Measurements from ENCODE around the gene BCAR1. TPM values are rescaled to one million over a fixed set of nuclear protein-coding genes. Genes with fewer than 3 reads are reported as not detected.

The BCAR1 gene
- total RNA-seq, 1 experiment from 2014 or later = 58.6 TPM

DNA sequence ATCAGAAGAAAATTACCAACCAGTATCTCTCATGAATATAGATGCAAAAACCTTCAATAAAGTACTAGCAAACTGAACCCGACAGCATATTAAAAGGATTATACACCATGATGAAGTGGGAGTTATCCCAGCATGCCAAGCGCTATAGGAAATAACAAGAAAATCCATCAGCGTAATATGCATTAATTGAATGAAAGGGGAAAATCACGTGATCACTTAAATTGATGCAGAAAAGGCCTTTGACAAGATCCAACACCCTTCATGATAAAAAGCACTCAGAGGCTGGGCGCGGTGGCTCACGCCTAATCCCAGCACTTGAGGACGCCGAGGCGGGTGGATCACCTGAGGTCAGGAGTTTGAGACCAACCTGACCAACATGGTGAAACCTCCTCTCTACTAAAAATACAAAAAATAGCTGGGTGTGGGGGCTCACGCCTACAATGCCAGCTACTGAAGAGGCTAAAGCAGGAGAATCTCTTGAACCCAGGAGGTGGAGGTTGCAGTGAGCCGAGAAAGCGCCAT is 49.3 kb downstream of the BCAR1 start:
- intact Hi-C loops (cut with micrococcal nuclease) = loop anchor here (5.0 to 10.0 kb wide), 2 partner anchors 205 to 423 kb away; partner anchors contain the start of genes ADAT1 and ZNRF1
- no TSS peak for BruUV-seq (replicated peaks)
- TF ChIP-seq, protein P1, sequence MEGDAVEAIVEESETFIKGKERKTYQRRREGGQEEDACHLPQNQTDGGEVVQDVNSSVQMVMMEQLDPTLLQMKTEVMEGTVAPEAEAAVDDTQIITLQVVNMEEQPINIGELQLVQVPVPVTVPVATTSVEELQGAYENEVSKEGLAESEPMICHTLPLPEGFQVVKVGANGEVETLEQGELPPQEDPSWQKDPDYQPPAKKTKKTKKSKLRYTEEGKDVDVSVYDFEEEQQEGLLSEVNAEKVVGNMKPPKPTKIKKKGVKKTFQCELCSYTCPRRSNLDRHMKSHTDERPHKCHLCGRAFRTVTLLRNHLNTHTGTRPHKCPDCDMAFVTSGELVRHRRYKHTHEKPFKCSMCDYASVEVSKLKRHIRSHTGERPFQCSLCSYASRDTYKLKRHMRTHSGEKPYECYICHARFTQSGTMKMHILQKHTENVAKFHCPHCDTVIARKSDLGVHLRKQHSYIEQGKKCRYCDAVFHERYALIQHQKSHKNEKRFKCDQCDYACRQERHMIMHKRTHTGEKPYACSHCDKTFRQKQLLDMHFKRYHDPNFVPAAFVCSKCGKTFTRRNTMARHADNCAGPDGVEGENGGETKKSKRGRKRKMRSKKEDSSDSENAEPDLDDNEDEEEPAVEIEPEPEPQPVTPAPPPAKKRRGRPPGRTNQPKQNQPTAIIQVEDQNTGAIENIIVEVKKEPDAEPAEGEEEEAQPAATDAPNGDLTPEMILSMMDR (IDR thresholded peaks at IDR 0.05; ENCODE audit: unreplicated experiment) = no peak
- ChIA-PET CTCF (interaction anchor here (0.6 to 2.0 kb wide), 6 partner anchors 17 to 390 kb away, joined by 3 to 5 read pairs (median 4); no protein-coding TSS in a partner anchor), POLR2A (interaction anchor here (0.7 kb wide), 2 partner anchors 19 to 350 kb away, joined by 3 read pairs; no protein-coding TSS in a partner anchor)
- H3K9me3 Mint-ChIP-seq (ENCODE audit: unreplicated experiment) = no peaks in the 10 kb centered on the region
- H3K27me3 Mint-ChIP-seq (ENCODE audit: insufficient read depth, unreplicated experiment) = peaks cover 11% of the 10 kb centered on the region
- H3K4me3 Mint-ChIP-seq (ENCODE audit: unreplicated experiment) = no peak overlapping the region
- no peak overlapping the region for H3K27ac Mint-ChIP-seq (ENCODE audit: low read depth, unreplicated experiment)
- no peak for DNase-seq (ENCODE audit: unreplicated experiment)
- H3K4me1 Mint-ChIP-seq (ENCODE audit: insufficient read depth, unreplicated experiment) = no peaks in the 10 kb centered on the region
- H3K36me3 Mint-ChIP-seq (ENCODE audit: insufficient read depth, unreplicated experiment) = no peaks in the 10 kb centered on the region

GRCh38 chr16:75198135-75198600 is 53.3 kb downstream of the BCAR1 start:
- no peaks in the 10 kb centered on the region for H3K9me3 Mint-ChIP-seq (ENCODE audit: unreplicated experiment)

GRCh38 chr16:75197522-75198134 is 53.8 kb downstream of the BCAR1 start:
- POLR2A ChIA-PET = interaction anchor here (2.2 kb wide), 1 partner anchor 53 kb away, joined by 7 read pairs; no protein-coding TSS in a partner anchor
- no TSS peak for BruUV-seq (replicated peaks)
- intact Hi-C loops (cut with micrococcal nuclease) = no loop called here

More at GRCh38 chr16:75198135-75198600, 53.3 kb downstream of the BCAR1 start:
- Mint-ChIP-seq H3K4me3 (ENCODE audit: unreplicated experiment) (no peak overlapping the region), H3K27ac (ENCODE audit: low read depth, unreplicated experiment) (no peak overlapping the region), H3K27me3 (ENCODE audit: insufficient read depth, unreplicated experiment) (peaks cover 23% of the 10 kb centered on the region), H3K36me3 (ENCODE audit: insufficient read depth, unreplicated experiment) (no peaks in the 10 kb centered on the region), H3K4me1 (ENCODE audit: insufficient read depth, unreplicated experiment) (no peaks in the 10 kb centered on the region)
- no peak for DNase-seq (ENCODE audit: unreplicated experiment)
- BruUV-seq (replicated peaks) = no TSS peak
- ChIA-PET POLR2A (interaction anchor here (2.2 kb wide), 1 partner anchor 52 kb away, joined by 7 read pairs; no protein-coding TSS in a partner anchor), CTCF (interaction anchor here (0.6 to 6.2 kb wide), 19 partner anchors 18 to 568 kb away, joined by 3 to 117 read pairs (median 9); partner anchors contain the start of gene TMEM170A)
- TF ChIP-seq, protein P1 (IDR thresholded peaks at IDR 0.05; ENCODE audit: unreplicated experiment) = no peak
- intact Hi-C loops (cut with micrococcal nuclease) = no loop called here

DNA sequence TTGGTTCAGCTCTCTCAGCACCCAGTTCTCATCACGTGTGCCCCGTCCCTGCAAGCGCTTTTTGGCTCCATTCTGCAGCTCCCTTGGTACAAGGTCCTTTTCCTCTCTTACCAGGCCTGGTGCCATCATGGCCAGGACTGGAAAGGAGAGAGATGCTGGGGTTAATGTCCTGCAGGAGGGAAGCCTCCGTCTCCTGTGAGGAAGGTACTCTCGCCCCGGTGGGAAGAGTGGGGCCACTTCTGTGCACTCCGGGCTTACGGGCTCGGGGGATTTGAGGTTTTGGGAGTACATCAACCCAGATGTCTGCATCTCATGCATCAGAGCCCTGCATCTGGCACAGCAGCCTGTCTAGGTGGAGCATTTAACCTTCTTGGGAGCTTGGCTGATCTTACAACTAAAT is 54.6 kb downstream of the BCAR1 start:
- CTCF ChIA-PET = interaction anchor here (0.6 to 6.2 kb wide), 6 partner anchors 37 to 426 kb away, joined by 3 to 117 read pairs (median 8); no protein-coding TSS in a partner anchor
- intact Hi-C loops (cut with micrococcal nuclease) = no loop called here
- no peak overlapping the region for H3K4me3 Mint-ChIP-seq (ENCODE audit: unreplicated experiment)

More at GRCh38 chr16:75197522-75198134, 53.8 kb downstream of the BCAR1 start:
- CTCF ChIA-PET = interaction anchor here (0.6 to 6.2 kb wide), 15 partner anchors 36 to 425 kb away, joined by 3 to 117 read pairs (median 9); partner anchors contain the start of gene TMEM170A
- Mint-ChIP-seq H3K27me3 (ENCODE audit: insufficient read depth, unreplicated experiment) (peaks cover 23% of the 10 kb centered on the region), H3K4me1 (ENCODE audit: insufficient read depth, unreplicated experiment) (peaks cover 4% of the 10 kb centered on the region), H3K27ac (ENCODE audit: low read depth, unreplicated experiment) (no peak overlapping the region), H3K9me3 (ENCODE audit: unreplicated experiment) (no peaks in the 10 kb centered on the region), H3K4me3 (ENCODE audit: unreplicated experiment) (no peak overlapping the region), H3K36me3 (ENCODE audit: insufficient read depth, unreplicated experiment) (no peaks in the 10 kb centered on the region)
- no peak for DNase-seq (ENCODE audit: unreplicated experiment)
- TF ChIP-seq, protein P1 (IDR thresholded peaks at IDR 0.05; ENCODE audit: unreplicated experiment) = no peak

More for the DNA sequence above, 54.6 kb downstream of the BCAR1 start:
- BruUV-seq (replicated peaks) = no TSS peak
- Mint-ChIP-seq H3K36me3 (ENCODE audit: insufficient read depth, unreplicated experiment) (no peaks in the 10 kb centered on the region), H3K4me1 (ENCODE audit: insufficient read depth, unreplicated experiment) (peaks cover 8% of the 10 kb centered on the region), H3K27me3 (ENCODE audit: insufficient read depth, unreplicated experiment) (peaks cover 23% of the 10 kb centered on the region), H3K9me3 (ENCODE audit: unreplicated experiment) (no peaks in the 10 kb centered on the region), H3K27ac (ENCODE audit: low read depth, unreplicated experiment) (no peak overlapping the region)
- TF ChIP-seq, protein P1 (IDR thresholded peaks at IDR 0.05; ENCODE audit: unreplicated experiment) = no peak
- no peak for DNase-seq (ENCODE audit: unreplicated experiment)
- POLR2A ChIA-PET = no interaction called here

Measured in MCF 10A (cell line).